Skin of body (tissue), 2 donors: ENCODE results near the gene MYCBP. TPM values are rescaled to one million over a fixed set of nuclear protein-coding genes. Genes with fewer than 3 reads are reported as not detected.
"Not testable (repeated sequence)": the region's sequence is repeated elsewhere in the genome, so short reads cannot be mapped to it uniquely, and the experiment has no call there.

Experiments
- DNase-seq: peaks from one replicate; lab custom pipeline; 2025; lab: John Stamatoyannopoulos, UW
- total RNA-seq: library from RNA; depleted of rRNA; stranded (reverse); fragments of >200 nt; gene quantifications from one replicate; pipeline ENCODE4 v1.2.3, GENCODE V29; 2014

The MYCBP gene
- total RNA-seq, 1 donor from 2014 or later, result 7.5 TPM

- DNase-seq, result no peak
These were observed 5.9 kb downstream of the MYCBP start for GRCh38 chr1:38867208-38867607.

DNA sequence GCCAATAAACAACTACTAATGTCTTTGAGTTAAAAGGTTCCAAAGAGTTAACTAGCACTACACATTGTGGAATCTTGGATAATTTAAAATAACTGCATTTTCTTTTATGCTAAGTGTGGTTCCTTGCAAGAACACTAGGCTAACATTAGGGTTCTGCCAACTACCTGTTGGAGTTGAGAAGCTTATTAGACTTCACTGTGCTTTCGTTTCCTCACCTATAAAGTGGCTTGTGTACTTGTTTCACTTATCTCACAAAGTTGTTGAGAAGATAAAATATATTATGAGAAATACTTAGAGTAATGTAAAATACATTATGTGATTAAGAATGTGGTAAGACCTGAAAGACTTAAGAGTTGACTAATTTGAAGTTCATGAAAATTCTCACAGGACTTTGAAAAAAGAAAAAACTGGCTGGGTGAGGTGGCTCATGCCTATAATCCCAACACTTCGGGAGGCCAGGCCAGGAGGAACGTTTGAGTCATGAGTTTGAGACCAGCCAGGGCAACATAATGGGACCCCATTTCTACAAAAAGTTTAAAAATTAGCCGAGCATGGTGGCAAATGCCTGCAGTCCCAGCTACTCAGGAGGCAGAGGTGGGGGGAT, 7.9 kb downstream of the MYCBP start:
- no peak for DNase-seq

GRCh38 chr1:38860454-38860795, 12.7 kb downstream of the MYCBP start:
- DNase-seq, result no peak

GRCh38 chr1:38859561-38860453, 13.3 kb downstream of the MYCBP start, which contains the start of gene RRAGC:
RRAGC (minus strand) TSS chr1:38859772; CDS start chr1:38859646, 126 bp downstream.
- peak; percentile 95 for DNase-seq

GRCh38 chr1:38858833-38859560, 14.2 kb downstream of the MYCBP start:
- DNase-seq, result no peak

GRCh38 chr1:38852780-38853179, 20.4 kb downstream of the MYCBP start:
- no peak for DNase-seq

- DNase-seq, result no peak
These were observed 25.1 kb downstream of the MYCBP start for GRCh38 chr1:38848071-38848470.

GRCh38 chr1:38846210-38846609, 26.9 kb downstream of the MYCBP start:
- no peak for DNase-seq

GRCh38 chr1:38845088-38845487, 28.1 kb downstream of the MYCBP start:
- not testable (repeated sequence) for DNase-seq

DNA sequence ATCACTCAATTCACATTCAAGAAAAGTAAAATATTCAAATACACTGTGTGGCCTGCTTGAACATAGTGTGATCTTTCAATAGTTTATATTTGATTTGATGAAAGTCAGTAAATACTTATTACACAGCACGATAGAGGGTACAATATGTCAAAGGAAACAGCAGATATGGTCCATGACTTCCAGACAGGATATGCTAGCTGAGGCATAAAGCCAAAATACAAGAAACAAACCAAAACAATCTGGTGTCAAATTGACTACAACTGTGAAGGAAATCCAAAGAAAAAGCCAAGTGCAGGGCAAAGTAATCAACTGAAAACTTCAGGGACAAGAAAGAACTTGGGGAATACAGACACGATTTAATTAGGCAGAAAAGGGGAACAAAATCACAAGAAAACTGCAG, 32.9 kb downstream of the MYCBP start:
- DNase-seq, result no peak

DNA sequence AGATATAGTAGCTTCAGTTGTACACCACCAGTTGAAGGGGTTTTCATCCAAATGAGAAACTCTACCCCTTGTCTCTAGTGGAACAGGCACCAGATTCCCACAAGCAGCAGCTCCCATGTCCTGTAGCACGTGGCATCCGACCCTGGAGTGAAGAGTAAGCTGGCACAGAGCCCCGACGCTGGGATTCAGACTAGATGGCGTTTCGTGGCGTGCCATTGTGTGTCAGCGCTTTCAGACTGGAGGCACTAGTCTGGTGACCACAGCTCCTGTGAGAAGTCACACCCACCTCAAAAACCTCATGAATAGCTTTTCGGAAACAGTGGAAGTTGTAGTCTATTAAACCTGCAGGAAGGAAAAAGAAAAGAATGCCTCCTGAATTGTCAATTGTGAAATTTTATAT, 33.8 kb downstream of the MYCBP start:
- DNase-seq, result no peak

DNA sequence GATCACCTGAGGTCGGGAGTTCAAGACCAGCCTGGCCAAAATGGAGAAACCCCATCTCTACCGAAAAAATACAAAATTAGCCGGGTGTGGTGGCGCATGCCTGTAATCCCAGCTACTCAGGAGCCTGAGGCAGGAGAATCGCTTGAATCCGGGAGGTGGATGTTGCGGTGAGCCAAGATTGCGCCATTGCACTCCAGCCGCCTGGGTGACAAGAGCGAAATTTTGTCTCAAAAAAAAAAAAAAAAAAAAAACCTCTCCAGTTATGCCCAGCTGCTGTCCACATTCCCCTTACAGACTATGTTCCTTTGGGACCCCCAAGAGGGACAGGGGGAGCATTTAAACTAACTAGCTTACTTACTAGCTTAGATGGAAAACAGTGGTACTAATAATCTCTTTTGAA, 36.8 kb downstream of the MYCBP start:
- DNase-seq, result not testable (repeated sequence)

- DNase-seq, result peak; percentile 51
These were observed 38.0 kb downstream of the MYCBP start for GRCh38 chr1:38834937-38835827.

- no peak for DNase-seq
These were observed 38.8 kb downstream of the MYCBP start for GRCh38 chr1:38834221-38834782.

- DNase-seq, result no peak
These were observed 40.0 kb downstream of the MYCBP start for GRCh38 chr1:38833146-38833545.

GRCh38 chr1:38832370-38832734, 40.8 kb downstream of the MYCBP start:
- DNase-seq, result no peak

GRCh38 chr1:38831731-38832369, 41.3 kb downstream of the MYCBP start:
- DNase-seq, result no peak

GRCh38 chr1:38829368-38829767, 43.8 kb downstream of the MYCBP start:
- no peak for DNase-seq

DNA sequence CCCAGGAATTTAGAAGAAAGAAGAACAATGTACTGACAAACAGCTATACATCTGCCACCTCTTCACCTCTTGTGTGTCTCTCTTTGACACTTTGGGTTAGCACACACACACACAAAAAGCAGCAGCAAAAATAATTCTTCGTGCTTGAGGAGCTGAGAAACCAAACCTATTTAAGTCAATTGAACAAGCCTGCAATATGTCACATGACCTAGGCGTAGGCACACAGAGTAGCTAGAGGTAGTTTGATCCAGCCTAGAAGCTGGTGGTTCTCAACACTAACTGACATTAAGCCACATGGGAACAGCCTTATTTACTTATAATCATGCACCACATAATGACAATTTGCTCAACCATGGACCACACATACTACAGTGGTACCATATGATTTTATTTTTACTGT, 45.8 kb downstream of the MYCBP start:
- DNase-seq, result no peak

GRCh38 chr1:38826886-38827285, 46.3 kb downstream of the MYCBP start:
- no peak for DNase-seq
